GM19452 (cell line): Measurements from ENCODE around the gene SUFU.

Experiments
- ATAC-seq: cut with Tn5 transposase; IDR thresholded peaks from one replicate; pipeline ENCODE4 v1.9.1; 2021; ENCODE audit not compliant: unreplicated experiment

SUFU gene

GRCh38 chr10:102615361-102615760 lies 111.6 kb downstream of the SUFU start:
- no peak for ATAC-seq

- no peak for ATAC-seq
Observed at GRCh38 chr10:102616066-102616770, 112.4 kb downstream of the SUFU start.

- ATAC-seq, result no peak
Observed at GRCh38 chr10:102617041-102617440, 113.3 kb downstream of the SUFU start.

GRCh38 chr10:102617816-102618215 lies 114.0 kb downstream of the SUFU start:
- no peak for ATAC-seq

DNA sequence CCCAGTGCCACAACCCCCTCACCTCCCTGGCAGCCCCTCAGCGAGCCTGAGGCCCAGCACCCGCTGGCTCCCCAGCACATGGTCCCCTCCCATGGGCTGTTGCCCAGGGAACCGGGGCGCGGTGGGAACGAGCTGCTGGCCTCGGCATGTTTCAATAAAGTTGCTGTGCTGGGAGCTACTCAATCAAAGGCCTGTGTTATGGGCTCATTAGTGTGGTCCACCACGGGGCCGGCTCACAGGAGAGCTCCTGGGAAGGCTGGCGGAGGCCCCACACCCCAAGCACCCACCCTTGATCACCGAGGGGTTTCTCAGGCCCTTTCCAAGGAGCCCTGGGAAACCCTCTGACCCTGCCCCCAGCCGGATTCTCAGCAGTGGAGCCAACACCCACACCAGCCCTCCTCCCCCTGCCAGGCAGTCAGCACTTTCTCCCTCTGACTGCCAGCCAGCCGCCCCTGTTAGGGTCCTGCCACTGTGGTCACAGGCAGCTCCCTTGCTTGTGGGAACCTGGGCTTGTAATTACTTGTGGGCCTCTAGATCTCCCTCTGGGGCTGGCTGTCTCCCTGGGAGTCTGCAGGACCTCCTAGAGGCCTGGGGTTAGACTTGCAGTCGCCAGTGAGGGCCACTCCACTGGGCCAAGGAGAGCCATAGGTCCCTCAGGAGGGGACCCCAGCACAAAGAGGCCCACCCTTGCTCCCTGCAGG lies 115.7 kb downstream of the SUFU start:
- no peak for ATAC-seq

DNA sequence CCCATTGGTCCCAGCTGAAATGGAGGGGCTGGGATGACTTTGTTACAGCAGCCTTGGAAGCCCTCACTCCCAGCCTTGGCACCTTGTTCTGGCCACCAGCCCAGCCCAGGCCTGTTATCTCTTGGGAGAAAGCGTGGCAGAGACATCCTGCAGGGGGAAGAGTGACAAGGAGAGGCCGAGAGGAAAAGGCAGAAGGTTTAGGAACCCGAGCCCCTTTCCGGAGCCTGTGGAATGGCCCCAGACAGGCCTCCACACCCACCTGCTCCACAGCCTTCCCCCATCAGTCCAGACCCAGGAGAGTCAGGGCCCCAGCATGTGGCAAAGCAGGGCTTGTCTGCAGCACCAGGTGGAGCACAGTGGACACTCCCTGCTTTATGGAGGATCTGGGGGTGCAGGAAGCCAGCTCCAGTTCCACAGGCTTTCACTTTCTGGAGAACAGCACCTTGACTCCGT lies 116.4 kb downstream of the SUFU start:
- ATAC-seq, result no peak

- no peak for ATAC-seq
Observed at GRCh38 chr10:102620591-102621442, 117.0 kb downstream of the SUFU start.

GRCh38 chr10:102621443-102622325 lies 117.9 kb downstream of the SUFU start:
- ATAC-seq, result no peak

GRCh38 chr10:102624094-102624493 lies 120.3 kb downstream of the SUFU start:
- no peak for ATAC-seq

- ATAC-seq, result no peak
Observed at GRCh38 chr10:102624751-102625645, 121.2 kb downstream of the SUFU start.

- no peak for ATAC-seq
Observed at GRCh38 chr10:102626026-102626685, 122.4 kb downstream of the SUFU start.

GRCh38 chr10:102627291-102627735 lies 123.5 kb downstream of the SUFU start:
- no peak for ATAC-seq

- ATAC-seq, result no peak
Observed at GRCh38 chr10:102627736-102628293, 124.0 kb downstream of the SUFU start.

- no peak for ATAC-seq
Observed at GRCh38 chr10:102628451-102628911, 124.7 kb downstream of the SUFU start.

DNA sequence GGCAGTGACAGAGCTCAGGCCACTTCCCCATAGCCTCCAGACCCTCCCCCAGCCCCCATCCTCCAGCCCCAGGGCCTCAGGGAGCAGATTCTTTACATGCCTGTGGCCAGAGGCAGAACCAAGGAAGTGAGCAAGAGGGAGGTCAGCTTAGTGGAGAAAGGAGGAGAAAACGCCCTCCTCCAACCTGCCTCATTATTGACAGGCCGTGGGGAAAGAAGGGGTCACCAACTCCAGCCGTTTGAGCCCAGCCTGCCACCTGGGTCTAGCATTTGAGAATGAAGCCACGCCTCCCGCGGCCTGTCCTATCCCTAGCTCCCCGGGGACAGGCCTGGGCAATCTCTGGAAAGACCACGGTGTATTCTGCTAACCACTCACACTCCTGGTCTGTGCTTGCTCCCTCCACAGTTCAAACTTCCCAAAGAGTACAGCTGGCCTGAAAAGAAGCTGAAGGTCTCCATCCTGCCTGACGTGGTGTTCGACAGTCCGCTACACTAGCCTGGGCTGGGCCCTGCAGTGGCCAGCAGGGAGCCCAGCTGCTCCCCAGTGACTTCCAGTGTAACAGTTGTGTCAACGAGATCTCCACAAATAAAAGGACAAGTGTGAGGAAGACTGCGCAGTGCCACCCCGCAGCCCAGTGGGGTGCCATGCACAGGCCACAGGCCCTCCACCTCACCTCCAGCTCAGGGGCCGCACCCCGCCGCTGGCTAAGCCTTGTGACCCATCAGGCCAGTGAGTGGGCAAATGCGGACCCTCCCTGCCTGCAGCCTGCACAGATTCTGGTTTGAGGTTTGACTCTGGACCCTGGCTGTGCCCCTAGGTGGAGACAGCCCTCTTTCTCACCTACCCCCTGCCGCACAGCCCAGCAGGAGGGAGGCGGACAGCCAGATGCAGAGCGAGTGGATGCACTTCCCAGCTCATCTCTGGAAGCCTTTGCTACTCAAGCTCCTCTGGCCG lies 126.2 kb downstream of the SUFU start:
- ATAC-seq, result no peak

GRCh38 chr10:102630663-102631062 lies 126.9 kb downstream of the SUFU start:
- ATAC-seq, result no peak
